HepG2 (cell line): ENCODE data around the gene KIF24.

ENCODE experiments used
- MXI1 ChIP-seq: IDR thresholded peaks from 3 replicates; pipeline ENCODE4 v1.6.1; 2012; ENCODE audit warnings: low read depth, low read length, inconsistent platforms, borderline replicate concordance
- NR3C1 ChIP-seq: sonication (generic); formaldehyde crosslinking; IDR thresholded peaks from 2 replicates; pipeline ENCODE4 v1.4.0; 2020; ENCODE audit warnings: missing genetic modification reagents
- ZNF329 ChIP-seq: sonication (generic); formaldehyde crosslinking; IDR thresholded peaks from 2 replicates; pipeline ENCODE4 v1.9.0; 2021; ENCODE audit warnings: low read depth, mild to moderate bottlenecking, missing genetic modification reagents
- ZNF557 ChIP-seq: sonication (generic); formaldehyde crosslinking; IDR thresholded peaks from 2 replicates; pipeline ENCODE4 v1.4.0; 2020; ENCODE audit warnings: missing genetic modification reagents
- ZNF747 ChIP-seq: sonication (generic); formaldehyde crosslinking; IDR thresholded peaks from 2 replicates; pipeline ENCODE4 v1.8.1; 2023; ENCODE audit warnings: missing genetic modification reagents, mild to moderate bottlenecking, borderline replicate concordance

- TF ChIP-seq ZNF329 (CRISPR knock-in tag) (no peak), ZNF557 (CRISPR knock-in tag) (no peak), MXI1 (no peak), ZNF747 (CRISPR knock-in tag) (no peak), NR3C1 (CRISPR knock-in tag) (no peak)
Measured at GRCh38 chr9:34326690-34327089, 2.4 kb downstream of the KIF24 start.
